Trophoblast cell (in vitro differentiated cells and primary cell): ENCODE measurements around the gene MPV17L.
"Not testable (repeated sequence)": the region's sequence is repeated elsewhere in the genome, so short reads cannot be mapped to it uniquely, and the experiment has no call there.

ENCODE experiments used
- DNase-seq, 2 donors: peaks; one replicate each; pipeline ENCODE4 v3.0.0-alpha.2; 2016
- H2AFZ ChIP-seq: 2 replicates; pipeline ENCODE4 v1.6.1; 2013; ENCODE audit warnings: low read length, moderate library complexity, mild to moderate bottlenecking; ENCODE audit not compliant: insufficient read depth, poor library complexity
- H2AK5ac ChIP-seq: 2 replicates; pipeline ENCODE4 v1.6.1; 2013; ENCODE audit warnings: mild to moderate bottlenecking, low read length
- H2BK120ac ChIP-seq: 2 replicates; pipeline ENCODE4 v1.6.1; 2013; ENCODE audit warnings: low read length, mild to moderate bottlenecking, moderate library complexity; ENCODE audit not compliant: insufficient read depth, poor library complexity
- H2BK12ac ChIP-seq: 2 replicates; pipeline ENCODE4 v1.6.1; 2013; ENCODE audit warnings: mild to moderate bottlenecking, low read length, moderate library complexity
- H2BK5ac ChIP-seq: 2 replicates; pipeline ENCODE4 v1.6.1; 2013; ENCODE audit warnings: low read length, low read depth, moderate library complexity, mild to moderate bottlenecking; ENCODE audit not compliant: poor library complexity
- H3K14ac ChIP-seq: 2 replicates; pipeline ENCODE4 v1.6.1; 2013; ENCODE audit warnings: mild to moderate bottlenecking, low read length
- H3K18ac ChIP-seq: 2 replicates; pipeline ENCODE4 v1.6.1; 2013; ENCODE audit warnings: mild to moderate bottlenecking, low read length
- H3K23ac ChIP-seq: 2 replicates; pipeline ENCODE4 v1.6.1; 2013; ENCODE audit warnings: low read length
- H3K27ac ChIP-seq: 2 replicates; pipeline ENCODE4 v1.5.1; 2013; ENCODE audit warnings: low read depth, mild to moderate bottlenecking, inconsistent platforms, low read length, moderate library complexity
- H3K27me3 ChIP-seq: 2 replicates; pipeline ENCODE4 v1.6.1; 2013; ENCODE audit warnings: inconsistent platforms, mild to moderate bottlenecking, low read length, moderate library complexity; ENCODE audit not compliant: insufficient read depth
- H3K36me3 ChIP-seq, 2 experiments: 1 replicate in 1 of 2; 2 replicates in 1 of 2; pipeline ENCODE4 v1.6.1; 2013; ENCODE audit warnings: low read length in 2 of 2, mild to moderate bottlenecking in 2 of 2, moderate library complexity in 1 of 2; ENCODE audit not compliant: insufficient read depth in 2 of 2, control insufficient read depth in 1 of 2
- H3K4ac ChIP-seq: 2 replicates; pipeline ENCODE4 v1.6.1; 2013; ENCODE audit warnings: low read depth, mild to moderate bottlenecking, low read length, moderate library complexity
- H3K4me1 ChIP-seq, 2 experiments: 1 replicate in 1 of 2; 2 replicates in 1 of 2; pipeline ENCODE4 v1.6.1; 2013; ENCODE audit warnings: low read length in 2 of 2, mild to moderate bottlenecking in 2 of 2, moderate library complexity in 1 of 2; ENCODE audit not compliant: insufficient read depth in 2 of 2, control insufficient read depth in 1 of 2
- H3K4me2 ChIP-seq: 2 replicates; pipeline ENCODE4 v1.6.1; 2013; ENCODE audit warnings: inconsistent platforms, mild to moderate bottlenecking, low read length, moderate library complexity
- H3K4me3 ChIP-seq: 2 replicates; pipeline ENCODE4 v1.5.1; 2013; ENCODE audit warnings: mild to moderate bottlenecking, low read depth, low read length, inconsistent platforms
- H3K79me1 ChIP-seq: one replicate; pipeline ENCODE4 v1.6.1; 2013; ENCODE audit warnings: low read length
- H3K79me2 ChIP-seq: 2 replicates; pipeline ENCODE4 v1.6.1; 2013; ENCODE audit warnings: low read length, mild to moderate bottlenecking; ENCODE audit not compliant: control insufficient read depth, insufficient read depth, poor library complexity
- H3K9ac ChIP-seq: 2 replicates; pipeline ENCODE4 v1.6.1; 2013; ENCODE audit warnings: mild to moderate bottlenecking, low read length
- H3K9me3 ChIP-seq: 2 replicates; pipeline ENCODE4 v1.6.1; 2013; ENCODE audit warnings: low read depth, mild to moderate bottlenecking, control low read depth, inconsistent platforms, low read length; ENCODE audit not compliant: insufficient read depth
- H4K12ac ChIP-seq: 2 replicates; pipeline ENCODE4 v1.6.1; 2013; ENCODE audit warnings: low read depth, mild to moderate bottlenecking, low read length, moderate library complexity
- H4K8ac ChIP-seq: 2 replicates; pipeline ENCODE4 v1.6.1; 2013; ENCODE audit warnings: low read depth, mild to moderate bottlenecking, low read length, moderate library complexity
- H4K91ac ChIP-seq: one replicate; pipeline ENCODE4 v1.6.1; 2013; ENCODE audit warnings: low read depth, mild to moderate bottlenecking, low read length, moderate library complexity
- WGBS: extraction: QIAGEN DNeasy Blood & Tissue Kit; methylation state at CpG from one replicate; pipeline ENCODE4 v1.1.7; 2013; ENCODE audit warnings: missing lambda C conversion rate; ENCODE audit not compliant: insufficient read length, insufficient coverage; ENCODE audit errors: extremely low coverage; 5-methylcytosine and 5-hydroxymethylcytosine counted together

Gene MPV17L

GRCh38 chr16:15352852-15353251 is 42.7 kb upstream of the MPV17L start:
- H2BK5ac ChIP-seq, H3K4me1 ChIP-seq, H4K8ac ChIP-seq, H3K18ac ChIP-seq, H3K4ac ChIP-seq, DNase-seq, H2BK120ac ChIP-seq, H4K91ac ChIP-seq, H3K79me1 ChIP-seq, H3K9me3 ChIP-seq, H3K79me2 ChIP-seq, H3K27me3 ChIP-seq, H2AFZ ChIP-seq, H3K27ac ChIP-seq, H3K4me3 ChIP-seq, H2BK12ac ChIP-seq, H4K12ac ChIP-seq, H3K23ac ChIP-seq, H2AK5ac ChIP-seq, H3K9ac ChIP-seq, H3K36me3 ChIP-seq, H3K14ac ChIP-seq, H3K4me2 ChIP-seq: not testable (repeated sequence)
- no CpG with 5 or more reads among the region's 3 CpGs for WGBS

- H3K27ac ChIP-seq, H3K14ac ChIP-seq, H3K23ac ChIP-seq, H2BK12ac ChIP-seq, H3K4ac ChIP-seq, H3K9me3 ChIP-seq, H3K36me3 ChIP-seq, H3K18ac ChIP-seq, H3K79me1 ChIP-seq, H2BK120ac ChIP-seq, H2AFZ ChIP-seq, H2AK5ac ChIP-seq, H3K4me2 ChIP-seq, H3K9ac ChIP-seq, H3K4me3 ChIP-seq, H2BK5ac ChIP-seq, H4K12ac ChIP-seq, DNase-seq, H4K91ac ChIP-seq, H3K4me1 ChIP-seq, H4K8ac ChIP-seq, H3K27me3 ChIP-seq, H3K79me2 ChIP-seq: not testable (repeated sequence)
- no CpG with 5 or more reads among the region's 2 CpGs for WGBS
These were observed 40.7 kb upstream of the MPV17L start for GRCh38 chr16:15354846-15355245.

GRCh38 chr16:15357495-15357894 is 38.1 kb upstream of the MPV17L start:
- not testable (repeated sequence) for H3K9ac ChIP-seq, H3K4ac ChIP-seq, H2BK120ac ChIP-seq, H3K27me3 ChIP-seq, H3K4me3 ChIP-seq, H3K4me2 ChIP-seq, H3K4me1 ChIP-seq, H4K12ac ChIP-seq, H2AK5ac ChIP-seq, H2BK5ac ChIP-seq, H2BK12ac ChIP-seq, H3K79me1 ChIP-seq, H3K14ac ChIP-seq, DNase-seq, H2AFZ ChIP-seq, H3K18ac ChIP-seq, H3K27ac ChIP-seq, H4K91ac ChIP-seq, H3K79me2 ChIP-seq, H3K23ac ChIP-seq, H3K36me3 ChIP-seq, H3K9me3 ChIP-seq, H4K8ac ChIP-seq
- WGBS = no CpG with 5 or more reads among the region's 7 CpGs

DNA sequence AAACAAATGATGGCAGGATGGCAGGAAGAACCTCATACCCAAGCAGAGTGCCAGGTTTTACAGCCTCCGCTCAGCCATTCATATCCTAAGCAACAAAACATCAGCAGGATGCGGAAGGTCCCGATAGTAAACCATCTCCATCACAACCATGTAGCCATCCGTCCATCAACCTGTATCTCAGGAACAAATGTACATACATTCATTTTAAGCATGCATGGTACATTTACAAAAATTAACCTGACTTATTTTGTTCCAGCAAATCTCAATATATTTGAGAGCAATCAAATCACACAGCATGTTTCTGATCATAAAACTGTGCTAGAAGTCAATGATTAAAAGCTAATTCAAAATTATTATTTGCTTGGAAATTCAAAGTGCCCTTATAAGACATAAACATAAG is 17.4 kb upstream of the MPV17L start, which contains the start of gene NPIPA5:
Gene NPIPA5, minus strand, starts transcription at position 101 of the 400 bp plus-strand sequence. Its CDS starts 0 bp downstream, at position 101.
- not testable (repeated sequence) for H3K4me1 ChIP-seq, H3K9me3 ChIP-seq, H3K27ac ChIP-seq, H2AK5ac ChIP-seq, H3K79me2 ChIP-seq, H3K23ac ChIP-seq, H3K4ac ChIP-seq, H3K18ac ChIP-seq, H4K91ac ChIP-seq, H2BK5ac ChIP-seq, H3K4me3 ChIP-seq, H2AFZ ChIP-seq, H3K36me3 ChIP-seq, H2BK120ac ChIP-seq, H3K14ac ChIP-seq, DNase-seq, H3K27me3 ChIP-seq, H3K9ac ChIP-seq, H3K79me1 ChIP-seq, H4K12ac ChIP-seq, H4K8ac ChIP-seq, H2BK12ac ChIP-seq, H3K4me2 ChIP-seq
- WGBS = no CpG with 5 or more reads among the region's 4 CpGs
